ENCODE data around the gene UTS2B.
A peak's percentile ranks its signal among the peaks of the same experiment; 100 is the strongest.

UTS2B gene, protein sequence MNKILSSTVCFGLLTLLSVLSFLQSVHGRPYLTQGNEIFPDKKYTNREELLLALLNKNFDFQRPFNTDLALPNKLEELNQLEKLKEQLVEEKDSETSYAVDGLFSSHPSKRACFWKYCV

DNA sequence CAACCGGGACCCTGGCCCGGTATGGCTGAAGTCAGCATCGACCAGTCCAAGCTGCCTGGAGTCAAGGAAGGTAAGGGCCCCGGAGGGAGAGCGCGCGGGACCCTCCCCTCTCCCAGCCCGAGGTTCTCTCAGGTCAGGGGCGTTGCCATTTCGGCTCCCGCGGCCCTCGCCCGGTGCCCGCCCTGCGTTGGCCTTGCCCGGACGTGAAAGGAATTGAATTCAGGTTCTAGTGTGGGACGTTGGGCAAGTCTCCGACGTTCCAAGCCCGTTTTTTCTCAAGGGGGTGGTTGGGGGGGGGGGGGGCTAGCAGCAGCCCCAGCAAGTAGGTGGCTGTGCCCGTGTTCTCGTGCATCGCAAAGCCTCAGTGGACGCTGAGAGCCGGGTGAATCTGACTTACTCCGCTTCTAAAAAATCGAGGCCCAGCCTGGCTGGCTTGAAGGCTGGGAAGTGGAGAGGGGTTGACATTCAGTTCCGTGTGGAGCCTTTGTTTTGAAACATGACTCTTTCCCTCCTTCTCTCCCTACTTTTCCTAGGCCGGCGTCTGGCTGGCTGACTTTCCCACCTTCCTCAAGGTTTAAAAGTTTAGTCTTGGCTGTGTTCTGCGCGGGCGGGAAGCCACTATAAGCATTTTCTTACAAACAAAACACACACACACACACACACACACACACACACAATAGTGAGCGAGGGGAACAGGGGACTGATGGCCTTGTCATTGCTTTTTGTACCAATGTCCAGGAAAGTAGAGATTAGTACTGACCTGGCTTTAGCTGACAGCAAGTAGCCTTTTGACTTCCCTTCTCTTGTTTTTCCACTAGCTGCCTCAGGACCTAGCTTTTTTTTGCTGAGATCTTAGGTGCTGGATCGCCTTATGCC, at the start of gene UTS2B:
TSS of gene UTS2B (minus strand) at position 873 of the 876 bp plus-strand sequence. CDS start 48,337 bp downstream, outside the sequence.
- H3K27ac ChIP-seq (ENCODE audit: low read depth, low read length), result peak within 1 kb of the TSS; percentile 89
- peak within 1 kb of the TSS; percentile 87 for H3K4me3 ChIP-seq (ENCODE audit: low read depth, low read length)
- H3K36me3 ChIP-seq (ENCODE audit: control insufficient read depth, insufficient read depth, low read length), result no peaks in the 10 kb centered on the region
- peak within 1 kb of the TSS; percentile 80 for H3K9ac ChIP-seq (ENCODE audit: low read depth, low read length)
- peaks cover 34% of the 10 kb centered on the region for H3K27me3 ChIP-seq (ENCODE audit: control insufficient read depth, insufficient read depth, low read length)
- H3K9me3 ChIP-seq (ENCODE audit: control insufficient read depth, insufficient read depth, low read length), result no peaks in the 10 kb centered on the region
- H3K4me1 ChIP-seq (ENCODE audit: control insufficient read depth, insufficient read depth, low read length), result peaks cover 34% of the 10 kb centered on the region

DNA sequence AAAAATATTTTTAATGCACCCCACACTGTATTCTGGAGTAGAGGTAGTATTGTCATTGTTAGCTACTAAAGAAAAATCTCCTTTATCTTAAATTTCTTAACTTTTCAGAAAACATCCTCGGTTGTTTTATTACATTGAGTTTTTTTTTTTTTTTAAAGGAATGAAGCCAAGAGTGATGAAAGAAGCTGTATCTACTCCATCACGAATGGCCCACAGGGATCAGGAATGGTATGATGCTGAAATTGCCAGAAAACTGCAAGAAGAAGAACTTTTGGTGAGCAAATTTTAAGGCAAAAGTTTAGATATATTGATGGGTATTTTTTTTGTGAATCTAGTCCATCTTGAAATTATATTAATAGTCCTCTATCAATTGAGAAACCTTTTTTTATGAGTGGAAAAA, 49.7 kb upstream of the UTS2B start:
- Histone ChIP-seq H3K4me3 (ENCODE audit: low read depth, low read length) (no peak overlapping the region), H3K36me3 (ENCODE audit: control insufficient read depth, insufficient read depth, low read length) (peaks cover 28% of the 10 kb centered on the region), H3K9ac (ENCODE audit: low read depth, low read length) (no peak overlapping the region), H3K27ac (ENCODE audit: low read depth, low read length) (no peak overlapping the region), H3K9me3 (ENCODE audit: control insufficient read depth, insufficient read depth, low read length) (no peaks in the 10 kb centered on the region), H3K27me3 (ENCODE audit: control insufficient read depth, insufficient read depth, low read length) (no peaks in the 10 kb centered on the region), H3K4me1 (ENCODE audit: control insufficient read depth, insufficient read depth, low read length) (peaks cover 42% of the 10 kb centered on the region)

DNA sequence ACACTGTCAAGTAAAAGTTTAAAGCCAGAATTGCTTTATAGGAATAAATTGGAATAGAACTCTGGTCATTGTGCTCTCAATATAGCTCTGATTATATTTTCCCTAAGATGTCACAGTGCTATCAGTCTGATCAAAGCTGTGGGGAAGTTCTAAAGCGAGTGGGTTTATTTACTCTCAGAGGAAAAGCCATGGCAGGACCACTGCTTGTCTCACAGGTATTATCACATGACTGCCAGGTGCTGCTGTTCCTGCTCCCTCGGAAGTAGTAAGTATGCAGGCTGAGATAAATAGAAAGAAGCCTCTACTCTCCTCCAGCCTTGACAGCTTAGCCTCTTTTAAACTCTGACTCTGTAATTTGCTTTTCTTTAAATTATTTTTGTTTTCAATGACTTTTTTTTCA, 49.1 kb upstream of the UTS2B start:
- H3K4me3 ChIP-seq (ENCODE audit: low read depth, low read length), result no peak overlapping the region
- H3K27me3 ChIP-seq (ENCODE audit: control insufficient read depth, insufficient read depth, low read length), result no peaks in the 10 kb centered on the region
- peaks cover 28% of the 10 kb centered on the region for H3K36me3 ChIP-seq (ENCODE audit: control insufficient read depth, insufficient read depth, low read length)
- peaks cover 42% of the 10 kb centered on the region for H3K4me1 ChIP-seq (ENCODE audit: control insufficient read depth, insufficient read depth, low read length)
- no peaks in the 10 kb centered on the region for H3K9me3 ChIP-seq (ENCODE audit: control insufficient read depth, insufficient read depth, low read length)
- H3K9ac ChIP-seq (ENCODE audit: low read depth, low read length), result no peak overlapping the region
- no peak overlapping the region for H3K27ac ChIP-seq (ENCODE audit: low read depth, low read length)

DNA sequence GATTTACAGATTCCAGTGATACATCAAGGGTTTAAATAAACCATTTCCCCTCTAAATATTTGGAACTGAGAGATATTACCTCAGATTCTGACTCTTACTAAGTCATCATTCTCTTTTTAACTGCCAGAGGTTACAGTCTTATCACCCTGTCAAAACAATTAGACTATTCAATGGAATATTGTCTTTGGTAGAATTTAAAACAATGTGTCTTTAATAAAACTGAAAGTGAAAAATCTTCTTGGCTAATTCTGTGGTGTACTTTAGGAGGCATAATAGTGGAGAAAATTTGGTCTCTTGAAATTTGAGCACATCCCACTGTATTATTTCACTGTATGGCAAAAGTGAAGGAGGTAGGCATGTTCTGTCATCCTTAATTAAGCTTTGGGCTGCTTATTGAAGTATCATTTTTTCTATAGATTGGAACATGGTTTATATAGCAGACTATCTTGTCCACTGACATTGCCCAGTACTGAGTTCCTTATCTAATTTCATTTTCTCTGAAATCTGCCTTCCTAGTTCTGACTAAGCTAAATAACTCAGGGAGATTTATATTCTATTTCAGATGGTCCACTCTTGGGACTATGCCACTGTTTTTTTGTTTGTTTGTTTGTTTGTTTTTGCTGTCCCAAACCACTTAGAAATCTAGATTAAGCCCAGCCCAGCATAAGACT, 48.0 kb upstream of the UTS2B start:
- no peaks in the 10 kb centered on the region for H3K27me3 ChIP-seq (ENCODE audit: control insufficient read depth, insufficient read depth, low read length)
- H3K9me3 ChIP-seq (ENCODE audit: control insufficient read depth, insufficient read depth, low read length), result no peaks in the 10 kb centered on the region
- H3K36me3 ChIP-seq (ENCODE audit: control insufficient read depth, insufficient read depth, low read length), result peaks cover 28% of the 10 kb centered on the region
- H3K27ac ChIP-seq (ENCODE audit: low read depth, low read length), result no peak overlapping the region
- no peak overlapping the region for H3K9ac ChIP-seq (ENCODE audit: low read depth, low read length)
- peaks cover 36% of the 10 kb centered on the region for H3K4me1 ChIP-seq (ENCODE audit: control insufficient read depth, insufficient read depth, low read length)
- H3K4me3 ChIP-seq (ENCODE audit: low read depth, low read length), result no peak overlapping the region

DNA sequence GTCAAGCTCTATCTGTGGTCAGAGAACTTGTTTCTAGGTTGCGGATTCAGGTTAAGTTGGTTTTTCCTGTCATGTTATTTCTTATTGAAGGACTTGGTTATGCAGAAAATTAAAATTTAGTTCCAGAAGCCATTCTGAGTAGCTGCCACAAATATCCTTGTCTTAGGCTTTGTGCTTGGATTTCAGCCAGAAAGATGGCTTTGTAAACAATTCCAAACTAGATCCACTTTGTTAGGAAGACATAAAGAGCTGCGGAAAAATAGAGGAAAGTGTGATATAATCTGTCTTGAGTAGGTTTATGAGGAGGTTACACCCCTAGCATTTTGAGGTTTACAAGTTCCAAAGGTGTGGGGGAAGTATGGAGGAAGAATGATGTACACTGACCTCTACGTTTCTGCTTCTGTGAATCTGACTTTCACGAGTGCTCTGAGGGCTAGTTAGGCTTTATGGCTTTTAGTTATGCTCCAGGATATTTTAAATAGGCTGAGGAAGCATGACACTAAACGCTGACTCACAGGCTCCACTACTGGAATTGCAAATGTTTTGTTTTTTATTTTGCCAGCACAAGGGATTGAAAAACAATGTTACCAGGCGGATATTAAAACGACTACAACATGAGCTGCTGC, 46.3 kb upstream of the UTS2B start:
- Histone ChIP-seq H3K4me1 (ENCODE audit: control insufficient read depth, insufficient read depth, low read length) (peaks cover 23% of the 10 kb centered on the region), H3K9ac (ENCODE audit: low read depth, low read length) (no peak overlapping the region), H3K27ac (ENCODE audit: low read depth, low read length) (peak overlapping the region; percentile 21), H3K27me3 (ENCODE audit: control insufficient read depth, insufficient read depth, low read length) (no peaks in the 10 kb centered on the region), H3K36me3 (ENCODE audit: control insufficient read depth, insufficient read depth, low read length) (peaks cover 21% of the 10 kb centered on the region), H3K4me3 (ENCODE audit: low read depth, low read length) (no peak overlapping the region), H3K9me3 (ENCODE audit: control insufficient read depth, insufficient read depth, low read length) (no peaks in the 10 kb centered on the region)

DNA sequence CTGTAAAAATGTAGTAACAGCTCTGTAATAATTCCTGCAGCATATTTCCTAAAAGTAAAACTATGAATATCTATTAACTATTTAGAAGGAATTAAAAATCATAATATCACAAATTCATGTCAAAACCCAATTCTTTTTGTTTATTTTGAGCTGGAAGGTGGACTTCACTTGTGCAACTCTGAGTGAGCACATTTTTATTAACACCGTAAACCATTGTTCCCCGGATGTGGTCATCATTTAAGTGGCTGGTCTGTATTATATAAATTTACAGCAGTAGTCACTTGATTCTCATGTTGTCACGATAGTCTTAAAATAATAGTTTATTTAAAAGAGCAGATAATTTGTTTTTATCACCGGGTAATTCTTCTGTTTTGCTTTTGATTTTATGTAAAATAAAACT, 43.0 kb upstream of the UTS2B start:
- H3K9me3 ChIP-seq (ENCODE audit: control insufficient read depth, insufficient read depth, low read length), result no peaks in the 10 kb centered on the region
- H3K36me3 ChIP-seq (ENCODE audit: control insufficient read depth, insufficient read depth, low read length), result 0 out of 2 replicates have a peak, but pooled peaks cover 7% of the 10 kb centered on the region
- H3K27ac ChIP-seq (ENCODE audit: low read depth, low read length), result no peak overlapping the region
- H3K4me3 ChIP-seq (ENCODE audit: low read depth, low read length), result no peak overlapping the region
- no peaks in the 10 kb centered on the region for H3K27me3 ChIP-seq (ENCODE audit: control insufficient read depth, insufficient read depth, low read length)
- H3K4me1 ChIP-seq (ENCODE audit: control insufficient read depth, insufficient read depth, low read length), result peaks cover 32% of the 10 kb centered on the region
- no peak overlapping the region for H3K9ac ChIP-seq (ENCODE audit: low read depth, low read length)

DNA sequence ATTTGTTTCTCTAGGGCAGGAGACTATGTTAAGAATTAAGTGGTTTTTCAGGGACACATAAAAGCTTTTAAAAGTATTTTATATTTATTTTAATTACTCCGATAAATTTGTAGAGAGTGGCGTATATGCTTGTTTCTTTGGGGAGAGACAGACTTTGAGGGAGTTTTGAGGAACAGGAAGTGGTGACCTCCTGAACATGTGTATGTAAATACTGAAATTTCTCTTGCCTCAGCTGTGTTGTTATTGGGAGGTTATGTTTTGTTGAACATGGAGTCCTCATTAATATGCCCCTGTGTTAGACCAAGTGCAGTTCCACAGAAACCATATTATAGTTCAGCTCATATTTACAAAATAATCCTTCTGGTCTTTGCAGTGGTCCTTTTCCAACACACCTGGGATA, 41.8 kb upstream of the UTS2B start:
- Histone ChIP-seq H3K27me3 (ENCODE audit: control insufficient read depth, insufficient read depth, low read length) (no peaks in the 10 kb centered on the region), H3K4me3 (ENCODE audit: low read depth, low read length) (no peak overlapping the region), H3K9ac (ENCODE audit: low read depth, low read length) (no peak overlapping the region), H3K27ac (ENCODE audit: low read depth, low read length) (no peak overlapping the region), H3K36me3 (ENCODE audit: control insufficient read depth, insufficient read depth, low read length) (0 out of 2 replicates have a peak, but pooled peaks cover 7% of the 10 kb centered on the region), H3K9me3 (ENCODE audit: control insufficient read depth, insufficient read depth, low read length) (no peaks in the 10 kb centered on the region), H3K4me1 (ENCODE audit: control insufficient read depth, insufficient read depth, low read length) (peaks cover 39% of the 10 kb centered on the region)

DNA sequence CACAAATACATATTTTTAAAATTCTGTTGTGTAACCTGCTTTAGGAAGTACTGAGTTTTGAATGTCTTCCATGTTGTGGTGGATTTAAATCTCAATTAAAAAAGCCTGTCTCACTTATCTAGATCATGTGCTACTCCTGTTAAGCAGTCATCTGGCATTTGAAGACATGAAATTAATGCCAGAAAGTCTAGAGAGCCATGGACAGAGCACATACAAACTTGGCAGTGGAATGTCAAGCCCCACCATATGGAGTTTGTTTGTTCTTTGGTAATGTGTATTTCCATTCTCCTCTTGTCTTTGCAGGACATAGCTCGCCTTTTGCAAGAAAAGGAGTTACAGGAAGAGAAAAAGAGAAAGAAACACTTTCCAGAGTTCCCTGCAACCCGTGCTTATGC, 39.3 kb upstream of the UTS2B start:
- Histone ChIP-seq H3K27ac (ENCODE audit: low read depth, low read length) (peak overlapping the region; percentile 63), H3K36me3 (ENCODE audit: control insufficient read depth, insufficient read depth, low read length) (no peaks in the 10 kb centered on the region), H3K27me3 (ENCODE audit: control insufficient read depth, insufficient read depth, low read length) (no peaks in the 10 kb centered on the region), H3K4me3 (ENCODE audit: low read depth, low read length) (no peak overlapping the region), H3K9ac (ENCODE audit: low read depth, low read length) (peak overlapping the region; percentile 7; the same call in 1 of the 2 replicates), H3K9me3 (ENCODE audit: control insufficient read depth, insufficient read depth, low read length) (no peaks in the 10 kb centered on the region), H3K4me1 (ENCODE audit: control insufficient read depth, insufficient read depth, low read length) (peaks cover 54% of the 10 kb centered on the region)

DNA sequence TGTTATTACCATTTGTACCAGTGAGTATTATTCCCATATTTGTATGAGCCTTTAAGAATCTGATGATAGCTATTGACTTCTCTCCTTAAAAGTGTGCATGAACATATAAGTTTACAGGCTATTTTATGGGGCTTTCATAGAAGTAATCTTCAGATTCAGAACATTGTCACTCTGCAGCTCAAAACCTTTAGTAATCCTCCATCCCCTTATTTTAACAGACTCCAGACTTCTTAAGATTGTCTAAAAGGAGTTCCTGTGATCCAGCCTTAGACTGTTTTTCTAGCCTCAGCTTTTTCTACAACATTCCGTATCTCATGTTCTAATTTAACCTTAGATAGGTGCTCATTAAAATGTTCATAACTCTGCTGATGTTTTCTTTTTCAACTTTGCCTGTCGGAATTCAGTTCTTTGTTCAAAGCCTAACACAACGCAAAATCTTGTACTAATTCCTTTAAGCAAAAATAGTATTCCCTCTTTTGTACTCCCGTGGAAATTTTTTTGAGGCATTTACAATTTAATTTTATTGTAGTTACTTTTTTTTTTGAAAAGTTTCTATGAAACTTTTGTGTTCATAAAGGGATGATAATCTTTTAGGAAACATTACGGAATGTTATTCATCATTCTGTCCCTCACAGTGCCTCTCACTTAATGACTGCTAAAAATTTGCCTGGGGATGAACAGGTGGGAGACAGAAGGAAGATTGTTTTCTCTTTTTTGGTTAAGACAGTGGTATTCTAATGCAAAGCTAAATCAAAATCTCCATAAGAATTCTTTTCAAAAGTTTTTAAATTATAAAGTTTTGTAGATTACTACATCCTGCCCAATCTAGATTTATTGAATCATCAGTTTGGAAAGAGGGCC, 38.7 kb upstream of the UTS2B start:
- Histone ChIP-seq H3K9me3 (ENCODE audit: control insufficient read depth, insufficient read depth, low read length) (no peaks in the 10 kb centered on the region), H3K27ac (ENCODE audit: low read depth, low read length) (peak overlapping the region; percentile 63), H3K9ac (ENCODE audit: low read depth, low read length) (no peak overlapping the region), H3K36me3 (ENCODE audit: control insufficient read depth, insufficient read depth, low read length) (no peaks in the 10 kb centered on the region), H3K4me3 (ENCODE audit: low read depth, low read length) (no peak overlapping the region), H3K27me3 (ENCODE audit: control insufficient read depth, insufficient read depth, low read length) (no peaks in the 10 kb centered on the region), H3K4me1 (ENCODE audit: control insufficient read depth, insufficient read depth, low read length) (peaks cover 59% of the 10 kb centered on the region)

DNA sequence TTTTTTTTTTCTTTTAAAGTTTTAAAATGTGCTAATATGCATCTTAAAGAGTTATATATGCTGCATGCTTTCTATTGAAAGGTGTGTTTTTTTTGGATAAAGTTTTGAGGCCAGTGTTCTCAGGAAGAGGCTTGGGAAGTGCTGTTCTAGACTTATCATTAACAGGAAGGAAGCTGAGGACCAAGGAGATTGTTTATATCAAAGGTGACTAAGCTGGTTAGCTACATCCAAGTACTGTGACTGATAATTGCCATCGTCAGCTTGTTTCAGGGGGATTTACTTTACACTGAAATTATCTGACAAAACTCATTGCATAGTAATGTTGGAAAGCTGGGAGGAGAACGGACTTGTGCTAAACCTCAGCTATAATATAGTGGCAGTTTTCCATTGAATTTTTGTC, 36.3 kb upstream of the UTS2B start:
- no peak overlapping the region for H3K27ac ChIP-seq (ENCODE audit: low read depth, low read length)
- peaks cover 67% of the 10 kb centered on the region for H3K4me1 ChIP-seq (ENCODE audit: control insufficient read depth, insufficient read depth, low read length)
- H3K9ac ChIP-seq (ENCODE audit: low read depth, low read length), result no peak overlapping the region
- H3K27me3 ChIP-seq (ENCODE audit: control insufficient read depth, insufficient read depth, low read length), result no peaks in the 10 kb centered on the region
- peaks cover 6% of the 10 kb centered on the region for H3K36me3 ChIP-seq (ENCODE audit: control insufficient read depth, insufficient read depth, low read length)
- H3K4me3 ChIP-seq (ENCODE audit: low read depth, low read length), result no peak overlapping the region
- no peaks in the 10 kb centered on the region for H3K9me3 ChIP-seq (ENCODE audit: control insufficient read depth, insufficient read depth, low read length)

All from HUES48 (cell line).